ENCODE results near the gene ADPRM. TPM values are rescaled to one million over a fixed set of nuclear protein-coding genes. Genes with fewer than 3 reads are reported as not detected.
A peak's percentile ranks its signal among the peaks of the same experiment; 100 is the strongest.

The ADPRM gene
- total and polyA plus RNA-seq, 4 donors, result 3.7 to 10.8 (median 6.7) TPM

DNA sequence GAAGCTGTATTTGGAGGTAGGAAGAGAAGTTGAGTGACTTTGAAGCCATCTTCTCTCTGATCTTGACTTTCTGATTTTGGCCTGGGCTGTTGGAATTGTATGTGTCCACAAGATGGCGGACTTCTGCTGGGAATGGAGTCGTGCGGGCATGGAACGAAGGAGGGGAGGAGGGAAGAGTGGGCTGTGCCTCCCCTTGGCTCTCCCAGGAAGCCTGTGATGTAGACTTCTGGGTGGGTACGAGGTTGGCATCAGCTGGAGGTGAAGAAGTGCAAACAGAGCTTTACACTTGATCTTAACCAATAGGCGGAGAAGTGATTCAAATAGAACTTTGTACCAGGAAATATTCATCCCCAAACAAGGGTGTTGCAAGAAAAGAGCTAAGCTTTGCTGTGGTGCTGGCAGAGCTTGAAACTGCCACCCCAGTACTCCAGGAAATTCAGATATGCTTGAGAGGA lies 39.8 kb downstream of the ADPRM start:
- Histone ChIP-seq H3K36me3 (ENCODE audit: control insufficient read depth in 4 of 4, insufficient read depth in 3 of 4, low read depth in 1 of 4, low read length in 3 of 4) (no peaks in the 10 kb centered on the region), H3K27me3 (ENCODE audit: control insufficient read depth in 4 of 4, insufficient read depth in 4 of 4, low read length in 3 of 4) (no peaks in the 10 kb centered on the region), H3K9ac (ENCODE audit: low read depth in 1 of 2, low read length in 2 of 2) (no peak overlapping the region), H3K4me1 (ENCODE audit: control insufficient read depth in 4 of 4, insufficient read depth in 4 of 4, low read length in 3 of 4) (peaks cover 6 to 27% (median 24%) of the 10 kb centered on the region in 4 donors), H3K9me3 (ENCODE audit: control insufficient read depth in 4 of 4, low read length in 3 of 4) (no peaks in the 10 kb centered on the region), H3K27ac (ENCODE audit: low read depth in 1 of 2, low read length in 2 of 2) (peak overlapping the region; percentile 64 to 79), H3K4me3 (ENCODE audit: low read depth in 1 of 3, low read length in 3 of 3) (no peak overlapping the region)
- 6% methylated on average over 6 of the region's 6 CpGs for WGBS
- peak; percentile 48 for DNase-seq (ENCODE audit: low spot score)
- TF ChIP-seq FOXA1 (IDR thresholded peaks at IDR 0.05), result peak; percentile 88
- TF ChIP-seq, protein P1, sequence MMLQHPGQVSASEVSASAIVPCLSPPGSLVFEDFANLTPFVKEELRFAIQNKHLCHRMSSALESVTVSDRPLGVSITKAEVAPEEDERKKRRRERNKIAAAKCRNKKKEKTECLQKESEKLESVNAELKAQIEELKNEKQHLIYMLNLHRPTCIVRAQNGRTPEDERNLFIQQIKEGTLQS (IDR thresholded peaks at IDR 0.05), result peak; percentile 75
- TF ChIP-seq, protein P2, sequence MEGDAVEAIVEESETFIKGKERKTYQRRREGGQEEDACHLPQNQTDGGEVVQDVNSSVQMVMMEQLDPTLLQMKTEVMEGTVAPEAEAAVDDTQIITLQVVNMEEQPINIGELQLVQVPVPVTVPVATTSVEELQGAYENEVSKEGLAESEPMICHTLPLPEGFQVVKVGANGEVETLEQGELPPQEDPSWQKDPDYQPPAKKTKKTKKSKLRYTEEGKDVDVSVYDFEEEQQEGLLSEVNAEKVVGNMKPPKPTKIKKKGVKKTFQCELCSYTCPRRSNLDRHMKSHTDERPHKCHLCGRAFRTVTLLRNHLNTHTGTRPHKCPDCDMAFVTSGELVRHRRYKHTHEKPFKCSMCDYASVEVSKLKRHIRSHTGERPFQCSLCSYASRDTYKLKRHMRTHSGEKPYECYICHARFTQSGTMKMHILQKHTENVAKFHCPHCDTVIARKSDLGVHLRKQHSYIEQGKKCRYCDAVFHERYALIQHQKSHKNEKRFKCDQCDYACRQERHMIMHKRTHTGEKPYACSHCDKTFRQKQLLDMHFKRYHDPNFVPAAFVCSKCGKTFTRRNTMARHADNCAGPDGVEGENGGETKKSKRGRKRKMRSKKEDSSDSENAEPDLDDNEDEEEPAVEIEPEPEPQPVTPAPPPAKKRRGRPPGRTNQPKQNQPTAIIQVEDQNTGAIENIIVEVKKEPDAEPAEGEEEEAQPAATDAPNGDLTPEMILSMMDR (IDR thresholded peaks at IDR 0.05; ENCODE audit: low read depth, low read length, missing input control), result peak; percentile 92
- peak; percentile 99 for TF ChIP-seq RAD21 (IDR thresholded peaks at IDR 0.05)
- TF ChIP-seq TAF1 (conservative IDR thresholded peaks at IDR 0.05), result peak; percentile 18
- peak; percentile 88 to 96 for TF ChIP-seq RXRA (IDR thresholded peaks at IDR 0.05)
- peak; percentile 92 for TF ChIP-seq YY1 (IDR thresholded peaks at IDR 0.05)
- TF ChIP-seq FOXA2 (IDR thresholded peaks at IDR 0.05), result peak; percentile 62
- TF ChIP-seq EGR1 (IDR thresholded peaks at IDR 0.05; ENCODE audit: low read depth in 2 of 2), result peak in 1 of 2 donors; percentile 85
- TF ChIP-seq, protein P3, sequence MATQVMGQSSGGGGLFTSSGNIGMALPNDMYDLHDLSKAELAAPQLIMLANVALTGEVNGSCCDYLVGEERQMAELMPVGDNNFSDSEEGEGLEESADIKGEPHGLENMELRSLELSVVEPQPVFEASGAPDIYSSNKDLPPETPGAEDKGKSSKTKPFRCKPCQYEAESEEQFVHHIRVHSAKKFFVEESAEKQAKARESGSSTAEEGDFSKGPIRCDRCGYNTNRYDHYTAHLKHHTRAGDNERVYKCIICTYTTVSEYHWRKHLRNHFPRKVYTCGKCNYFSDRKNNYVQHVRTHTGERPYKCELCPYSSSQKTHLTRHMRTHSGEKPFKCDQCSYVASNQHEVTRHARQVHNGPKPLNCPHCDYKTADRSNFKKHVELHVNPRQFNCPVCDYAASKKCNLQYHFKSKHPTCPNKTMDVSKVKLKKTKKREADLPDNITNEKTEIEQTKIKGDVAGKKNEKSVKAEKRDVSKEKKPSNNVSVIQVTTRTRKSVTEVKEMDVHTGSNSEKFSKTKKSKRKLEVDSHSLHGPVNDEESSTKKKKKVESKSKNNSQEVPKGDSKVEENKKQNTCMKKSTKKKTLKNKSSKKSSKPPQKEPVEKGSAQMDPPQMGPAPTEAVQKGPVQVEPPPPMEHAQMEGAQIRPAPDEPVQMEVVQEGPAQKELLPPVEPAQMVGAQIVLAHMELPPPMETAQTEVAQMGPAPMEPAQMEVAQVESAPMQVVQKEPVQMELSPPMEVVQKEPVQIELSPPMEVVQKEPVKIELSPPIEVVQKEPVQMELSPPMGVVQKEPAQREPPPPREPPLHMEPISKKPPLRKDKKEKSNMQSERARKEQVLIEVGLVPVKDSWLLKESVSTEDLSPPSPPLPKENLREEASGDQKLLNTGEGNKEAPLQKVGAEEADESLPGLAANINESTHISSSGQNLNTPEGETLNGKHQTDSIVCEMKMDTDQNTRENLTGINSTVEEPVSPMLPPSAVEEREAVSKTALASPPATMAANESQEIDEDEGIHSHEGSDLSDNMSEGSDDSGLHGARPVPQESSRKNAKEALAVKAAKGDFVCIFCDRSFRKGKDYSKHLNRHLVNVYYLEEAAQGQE (IDR thresholded peaks at IDR 0.05), result peak; percentile 71
- peak; percentile 93 to 94 for TF ChIP-seq HNF4A (conservative IDR thresholded peaks at IDR 0.05)
- TF ChIP-seq GABPA (IDR thresholded peaks at IDR 0.05 in 1 of 2, conservative IDR thresholded peaks at IDR 0.05 in 1 of 2), result peak in 1 of 2 donors; percentile 56
- TF ChIP-seq HNF4G (IDR thresholded peaks at IDR 0.05), result peak; percentile 91
- peak; percentile 92 for TF ChIP-seq SP1 (IDR thresholded peaks at IDR 0.05)
- peak; percentile 44 for TF ChIP-seq NR2F2 (IDR thresholded peaks at IDR 0.05)
- TF ChIP-seq, protein P4, sequence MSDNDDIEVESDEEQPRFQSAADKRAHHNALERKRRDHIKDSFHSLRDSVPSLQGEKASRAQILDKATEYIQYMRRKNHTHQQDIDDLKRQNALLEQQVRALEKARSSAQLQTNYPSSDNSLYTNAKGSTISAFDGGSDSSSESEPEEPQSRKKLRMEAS (IDR thresholded peaks at IDR 0.05), result peak; percentile 97
- TF ChIP-seq JUND (IDR thresholded peaks at IDR 0.05), result peak; percentile 92
- TF ChIP-seq, protein P5, sequence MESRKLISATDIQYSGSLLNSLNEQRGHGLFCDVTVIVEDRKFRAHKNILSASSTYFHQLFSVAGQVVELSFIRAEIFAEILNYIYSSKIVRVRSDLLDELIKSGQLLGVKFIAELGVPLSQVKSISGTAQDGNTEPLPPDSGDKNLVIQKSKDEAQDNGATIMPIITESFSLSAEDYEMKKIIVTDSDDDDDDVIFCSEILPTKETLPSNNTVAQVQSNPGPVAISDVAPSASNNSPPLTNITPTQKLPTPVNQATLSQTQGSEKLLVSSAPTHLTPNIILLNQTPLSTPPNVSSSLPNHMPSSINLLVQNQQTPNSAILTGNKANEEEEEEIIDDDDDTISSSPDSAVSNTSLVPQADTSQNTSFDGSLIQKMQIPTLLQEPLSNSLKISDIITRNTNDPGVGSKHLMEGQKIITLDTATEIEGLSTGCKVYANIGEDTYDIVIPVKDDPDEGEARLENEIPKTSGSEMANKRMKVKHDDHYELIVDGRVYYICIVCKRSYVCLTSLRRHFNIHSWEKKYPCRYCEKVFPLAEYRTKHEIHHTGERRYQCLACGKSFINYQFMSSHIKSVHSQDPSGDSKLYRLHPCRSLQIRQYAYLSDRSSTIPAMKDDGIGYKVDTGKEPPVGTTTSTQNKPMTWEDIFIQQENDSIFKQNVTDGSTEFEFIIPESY (IDR thresholded peaks at IDR 0.05), result peak; percentile 89

Data from liver (tissue), 9 donors.